Measurements from ENCODE around the gene TERF2IP.
A peak's percentile ranks its signal among the peaks of the same experiment; 100 is the strongest.

Gene TERF2IP

DNA sequence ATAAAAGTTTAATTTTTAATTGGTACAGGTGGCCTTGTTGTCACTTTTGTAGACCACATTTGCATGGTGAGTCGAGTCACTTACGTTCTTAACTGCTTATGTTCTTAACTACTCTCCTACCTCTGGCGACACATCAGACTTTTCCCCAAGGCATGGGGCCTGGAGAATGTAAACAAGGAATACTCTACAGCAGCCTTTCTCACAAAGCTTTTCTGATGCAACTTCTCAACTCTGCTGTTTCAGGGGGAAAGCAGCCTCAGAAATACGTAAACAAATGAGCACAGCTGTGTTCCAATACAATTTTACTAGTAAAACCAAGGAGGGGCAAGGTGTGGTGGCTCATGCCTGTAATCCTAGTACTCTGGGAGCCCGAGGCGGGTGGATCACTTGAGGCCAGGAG is 7.0 kb upstream of the TERF2IP start:
- DNase-seq (ENCODE audit: low spot score), result no peak

DNA sequence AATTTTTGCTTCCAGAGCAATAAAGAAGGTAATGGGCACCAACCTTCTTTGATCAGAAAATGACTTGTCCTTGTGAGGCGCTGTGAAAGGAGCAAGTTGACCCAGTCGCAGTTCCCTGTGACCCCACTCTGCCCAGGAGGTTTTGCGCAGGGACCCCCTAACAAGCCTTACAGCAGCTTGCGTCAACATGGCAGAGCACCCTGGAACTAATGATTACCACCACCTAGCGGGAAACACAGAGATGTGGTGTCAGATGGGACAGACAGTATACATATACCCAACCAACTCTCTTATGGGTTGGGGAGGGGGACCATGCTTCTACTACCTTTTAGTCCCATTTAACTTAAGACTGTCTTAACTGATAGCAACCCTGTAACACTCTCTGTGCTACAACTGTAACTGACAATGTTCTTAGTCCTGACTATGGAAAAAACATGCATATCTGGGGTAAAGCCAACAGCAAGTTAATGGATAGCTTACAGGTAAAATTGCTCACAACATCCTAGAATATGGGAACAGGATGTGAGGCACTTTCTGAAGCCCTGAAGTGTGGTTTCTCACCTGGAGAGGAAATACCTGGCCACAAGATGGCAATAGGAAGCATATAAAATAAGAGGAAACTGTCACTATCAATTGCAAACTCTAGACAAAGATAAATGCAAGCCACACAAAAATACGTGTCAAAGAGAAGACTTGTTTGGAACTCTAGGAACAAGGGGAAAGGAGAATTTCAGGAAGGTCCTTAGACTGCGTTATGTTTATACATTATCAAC is 3.1 kb upstream of the TERF2IP start:
- peak; percentile 72 for DNase-seq (ENCODE audit: low spot score)

DNA sequence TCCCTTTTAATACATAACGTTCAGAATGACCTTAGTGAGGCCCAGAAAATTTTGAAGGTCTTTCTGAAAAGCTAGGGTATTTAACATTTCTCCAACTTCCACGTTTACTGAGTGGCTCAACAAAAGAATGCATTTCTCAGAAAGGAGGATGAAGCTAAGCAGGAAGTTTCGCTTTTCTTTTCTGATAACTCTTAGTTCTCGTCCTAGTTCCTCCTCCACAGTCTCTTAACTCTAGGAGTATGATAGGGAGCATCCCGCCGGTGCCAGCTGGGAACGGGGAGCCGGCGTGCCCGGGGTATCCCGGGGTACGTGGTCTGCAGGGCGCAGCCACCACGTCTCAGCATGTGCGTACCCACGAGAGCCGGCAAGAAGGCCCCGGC is 471 bp upstream of the TERF2IP start:
- no peak for DNase-seq (ENCODE audit: low spot score)

DNA sequence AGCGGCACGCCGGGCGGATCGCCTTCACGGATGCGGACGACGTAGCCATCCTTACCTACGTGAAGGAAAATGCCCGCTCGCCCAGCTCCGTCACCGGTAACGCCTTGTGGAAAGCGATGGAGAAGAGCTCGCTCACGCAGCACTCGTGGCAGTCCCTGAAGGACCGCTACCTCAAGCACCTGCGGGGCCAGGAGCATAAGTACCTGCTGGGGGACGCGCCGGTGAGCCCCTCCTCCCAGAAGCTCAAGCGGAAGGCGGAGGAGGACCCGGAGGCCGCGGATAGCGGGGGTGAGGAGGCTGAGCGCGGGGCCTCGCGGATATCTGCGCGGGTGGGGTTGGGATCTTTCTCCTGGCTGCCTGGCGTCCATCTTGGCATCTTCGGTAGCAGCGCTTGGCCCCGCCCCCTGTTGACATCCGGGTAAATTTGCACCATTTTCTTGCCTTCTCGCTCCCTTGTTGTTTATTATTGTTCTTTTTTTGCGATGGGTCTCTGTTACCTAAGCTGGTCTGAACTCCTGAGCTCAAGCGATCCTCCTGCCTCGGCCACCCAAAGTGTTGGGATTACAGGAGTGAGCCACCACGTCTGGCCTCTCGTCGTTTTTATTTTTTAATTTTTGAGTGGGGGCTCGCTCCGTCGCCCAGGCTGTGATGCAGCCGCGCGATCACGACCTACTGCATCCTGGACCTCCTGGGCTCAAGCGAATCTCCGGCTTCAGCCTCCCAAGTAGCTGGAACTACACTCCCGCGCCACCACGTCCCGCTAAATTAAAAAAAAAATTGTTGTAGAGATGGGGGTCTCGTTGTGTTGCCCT is 898 bp downstream of the TERF2IP start:
- DNase-seq (ENCODE audit: low spot score), result peak; percentile 69

DNA sequence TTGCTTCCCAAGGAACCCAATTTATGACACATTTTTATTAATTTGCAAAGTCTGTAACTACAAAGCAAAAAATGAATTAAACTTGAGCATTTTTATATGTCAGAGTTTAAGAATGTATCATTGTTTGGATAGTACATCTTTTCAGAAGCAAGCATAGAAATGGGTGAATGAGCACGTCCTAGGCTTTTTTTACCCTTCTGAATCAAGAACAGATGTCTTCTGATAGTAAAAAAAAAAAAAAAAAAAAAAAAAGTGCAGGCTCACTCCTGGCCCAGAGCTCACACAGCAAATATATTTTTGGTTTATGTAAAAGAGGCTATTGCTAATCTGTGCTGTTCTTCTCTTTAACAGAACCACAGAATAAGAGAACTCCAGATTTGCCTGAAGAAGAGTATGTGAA is 6.3 kb downstream of the TERF2IP start:
- no peak for DNase-seq (ENCODE audit: low spot score)

DNA sequence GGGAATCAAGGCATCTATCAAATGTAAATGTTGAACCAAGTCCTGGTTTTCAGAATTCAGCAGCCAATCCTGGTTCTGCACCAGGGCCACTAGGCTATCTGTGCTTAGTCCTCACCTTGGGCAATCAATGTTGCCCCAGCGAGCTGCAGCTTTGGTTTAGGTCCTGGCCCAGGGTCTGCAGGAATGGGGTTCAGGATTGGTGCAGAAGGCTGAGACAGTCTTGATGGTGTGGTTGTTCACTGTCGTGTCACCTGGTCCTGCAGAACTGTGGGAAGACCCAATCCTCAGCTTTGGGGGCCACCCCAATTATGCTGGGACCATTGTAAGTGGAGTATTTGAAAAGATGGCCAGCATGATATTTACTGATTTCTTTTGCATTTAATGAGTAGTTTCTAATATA is 10.6 kb downstream of the TERF2IP start:
- DNase-seq (ENCODE audit: low spot score), result no peak

DNA sequence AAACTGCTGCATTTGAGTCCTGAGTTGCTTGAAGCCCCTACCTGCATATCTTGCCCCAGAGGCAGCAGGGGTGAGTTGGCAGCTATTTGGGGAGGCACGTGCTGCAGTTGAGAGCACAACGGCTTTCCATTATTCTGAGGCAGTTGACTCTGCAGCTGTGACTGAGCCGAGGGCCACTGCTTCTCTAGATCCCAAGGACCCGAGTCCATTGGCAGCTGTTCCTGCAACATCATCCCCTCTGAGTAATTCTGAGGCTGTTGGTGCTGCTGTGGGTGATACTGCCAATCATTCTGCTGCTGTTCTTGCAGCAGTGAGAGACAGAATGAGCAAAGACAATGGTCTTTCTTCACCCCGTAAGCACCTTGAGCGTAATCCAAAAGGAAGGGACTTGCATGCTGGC is 12.7 kb downstream of the TERF2IP start:
- no peak for DNase-seq (ENCODE audit: low spot score)

DNA sequence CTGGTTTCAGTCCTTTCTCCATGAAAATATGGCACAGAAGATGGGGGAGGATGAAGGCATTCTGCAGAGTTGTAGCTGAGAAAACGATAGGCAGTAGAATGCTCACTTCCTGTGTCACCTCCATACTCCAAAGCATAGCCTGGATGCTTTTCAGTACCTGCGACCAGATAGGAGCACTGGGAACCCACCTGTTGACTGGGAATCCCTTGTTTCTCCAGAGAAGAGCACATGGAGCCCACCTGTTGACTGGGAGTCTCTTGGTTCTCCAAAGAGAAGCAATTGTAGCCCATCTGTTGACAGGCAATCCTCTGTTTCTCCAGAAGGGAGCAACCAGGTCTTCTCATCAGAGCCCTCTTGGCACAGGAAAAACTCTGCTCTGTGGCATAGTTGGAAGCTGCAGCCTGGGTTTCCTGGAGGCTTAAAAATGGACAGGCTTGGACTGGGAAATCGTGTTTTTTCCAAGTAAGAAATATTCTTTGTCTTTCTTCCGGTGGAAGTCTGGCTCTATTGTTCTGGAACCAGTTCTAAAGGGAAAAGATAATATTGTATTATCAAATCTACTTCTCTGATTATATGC is 13.2 kb downstream of the TERF2IP start:
- no peak for DNase-seq (ENCODE audit: low spot score)

DNA sequence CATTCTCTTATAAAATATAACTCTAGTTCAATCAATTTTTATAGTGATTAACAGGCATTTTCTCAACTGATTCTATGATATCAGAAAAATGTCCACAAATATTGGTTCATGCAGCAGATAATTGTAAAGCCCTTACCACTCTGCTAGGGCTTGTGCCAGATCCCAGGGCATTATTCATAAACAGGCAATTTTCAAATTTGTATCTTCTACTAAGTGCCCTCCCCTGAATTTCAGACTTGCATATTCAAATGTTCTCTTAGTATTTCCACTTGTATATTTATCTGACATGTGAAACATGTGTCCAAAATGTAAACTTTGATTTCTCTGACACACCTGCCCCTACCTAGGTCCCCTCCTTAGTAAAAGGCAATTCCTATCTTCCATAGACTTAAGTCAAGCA is 19.9 kb downstream of the TERF2IP start:
- DNase-seq (ENCODE audit: low spot score), result no peak

DNA sequence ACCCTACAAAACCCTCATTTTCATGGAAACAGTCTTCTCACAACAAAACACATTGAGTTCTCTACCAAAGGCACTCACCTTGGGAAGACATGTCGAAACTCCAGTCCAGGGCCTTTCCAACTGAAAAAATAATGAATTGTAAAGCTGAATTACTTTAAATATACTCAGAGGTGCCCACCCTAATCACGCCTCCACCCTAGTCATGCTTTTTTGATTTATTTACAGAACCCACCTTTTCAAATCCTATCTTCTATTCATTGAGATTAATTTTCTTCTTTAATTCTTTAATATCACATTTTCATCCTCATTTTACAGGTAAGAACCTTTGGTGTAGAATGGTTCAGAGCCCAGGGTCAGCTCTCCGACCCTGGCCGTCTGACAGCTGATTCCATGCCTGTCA is 29.3 kb downstream of the TERF2IP start, which contains the start of gene CPHXL2:
CPHXL2 (minus strand) TSS at position 101 of the 400 bp plus-strand sequence; CDS start at position 91, 10 bp downstream.
- no peak for DNase-seq (ENCODE audit: low spot score)

DNA sequence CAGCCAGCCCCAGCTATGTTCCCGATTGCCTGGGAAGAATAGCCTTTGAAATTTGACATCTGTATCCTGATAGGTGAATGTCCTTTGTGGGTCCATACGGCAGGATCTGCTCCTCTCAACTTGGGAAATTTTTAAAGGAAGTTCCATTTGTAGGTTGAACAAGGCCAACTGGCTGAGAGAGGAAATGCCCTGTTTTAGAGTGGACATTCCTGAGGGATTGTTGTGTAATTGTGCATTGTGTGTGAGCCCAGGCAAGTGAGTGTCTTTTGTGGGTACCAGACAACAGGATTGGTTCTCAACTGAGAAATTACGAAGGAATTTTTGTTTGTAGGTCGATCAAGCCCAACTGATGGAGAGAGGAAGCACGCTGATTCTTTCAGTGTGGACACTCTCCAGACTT is 31.8 kb downstream of the TERF2IP start:
- DNase-seq (ENCODE audit: low spot score), result no peak

DNA sequence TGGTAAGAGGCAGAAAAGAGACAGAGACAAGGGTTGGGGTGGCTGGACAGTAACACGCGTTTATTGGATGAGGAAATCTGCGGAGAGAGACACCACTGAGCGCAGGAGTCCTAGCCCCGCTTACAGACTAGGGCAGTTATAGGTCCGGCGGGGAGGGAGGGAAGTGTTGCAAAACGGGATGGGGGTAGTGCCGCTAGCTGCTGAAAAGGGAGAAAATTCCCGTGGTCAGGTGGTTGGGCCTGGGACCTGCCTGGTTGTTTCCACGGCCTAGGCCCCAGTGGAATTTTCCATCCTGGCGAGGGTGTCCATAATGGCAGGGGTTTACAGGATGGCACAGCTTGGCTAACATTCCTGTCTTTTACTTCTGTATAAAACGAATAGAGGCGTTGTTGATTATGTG is 34.7 kb downstream of the TERF2IP start:
- DNase-seq (ENCODE audit: low spot score), result no peak

DNA sequence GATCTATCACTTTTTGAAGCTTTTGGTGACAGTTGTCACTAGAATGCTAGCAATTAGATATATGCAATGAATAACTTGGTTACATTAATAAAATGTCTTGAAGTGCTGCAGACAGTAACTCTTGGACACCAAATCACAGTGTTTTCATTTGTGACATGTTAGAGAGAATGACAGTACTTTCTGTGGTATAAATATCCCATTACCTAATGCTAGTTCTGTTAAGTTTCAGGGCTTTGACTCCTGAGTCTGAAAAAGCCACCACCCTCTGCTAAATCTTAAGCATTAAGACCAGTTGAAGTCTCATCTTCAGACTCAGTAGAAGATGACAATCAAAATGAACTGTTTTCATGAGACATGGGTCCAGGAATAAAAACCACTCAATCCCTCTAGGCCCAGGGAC is 39.8 kb downstream of the TERF2IP start:
- DNase-seq (ENCODE audit: low spot score), result no peak

DNA sequence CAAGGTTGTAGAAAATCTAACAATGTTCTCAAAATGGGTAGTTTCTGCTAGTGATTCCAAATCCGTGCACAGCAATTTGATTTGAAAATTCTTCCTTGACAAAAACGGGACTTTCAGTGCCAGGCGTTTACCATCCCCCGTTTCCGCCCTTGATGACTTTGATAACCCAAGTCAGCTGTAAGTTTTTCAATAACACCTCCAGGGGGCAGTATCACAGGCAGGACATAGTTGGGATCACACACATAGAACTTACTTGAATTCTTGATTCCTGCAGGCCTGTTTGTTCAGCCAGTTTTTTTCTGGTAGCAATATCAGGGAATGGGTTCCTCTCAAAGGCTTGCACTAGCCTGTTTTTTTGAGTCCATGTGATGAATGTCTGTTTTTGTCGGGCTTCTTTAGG is 48.1 kb downstream of the TERF2IP start:
- DNase-seq (ENCODE audit: low spot score), result no peak

DNA sequence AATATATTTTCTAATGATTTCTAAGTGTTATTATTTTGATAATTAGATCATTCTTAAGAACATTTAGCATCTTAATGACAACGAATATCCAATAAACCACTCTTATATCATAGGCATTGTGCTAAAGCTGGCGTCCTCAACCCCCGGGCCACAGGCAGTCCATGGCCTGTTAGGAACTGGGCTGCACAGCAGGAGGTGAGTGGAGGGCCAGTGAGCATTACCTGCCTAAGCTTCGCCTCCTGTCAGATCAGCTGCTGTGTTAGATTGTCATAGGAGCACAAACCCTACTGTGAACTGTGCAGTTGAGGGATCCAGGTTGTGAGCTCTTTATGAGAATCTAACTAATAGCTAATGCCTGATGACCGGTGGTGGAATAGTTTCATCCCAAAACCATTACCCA is 50.0 kb downstream of the TERF2IP start:
- no peak for DNase-seq (ENCODE audit: low spot score)

DNA sequence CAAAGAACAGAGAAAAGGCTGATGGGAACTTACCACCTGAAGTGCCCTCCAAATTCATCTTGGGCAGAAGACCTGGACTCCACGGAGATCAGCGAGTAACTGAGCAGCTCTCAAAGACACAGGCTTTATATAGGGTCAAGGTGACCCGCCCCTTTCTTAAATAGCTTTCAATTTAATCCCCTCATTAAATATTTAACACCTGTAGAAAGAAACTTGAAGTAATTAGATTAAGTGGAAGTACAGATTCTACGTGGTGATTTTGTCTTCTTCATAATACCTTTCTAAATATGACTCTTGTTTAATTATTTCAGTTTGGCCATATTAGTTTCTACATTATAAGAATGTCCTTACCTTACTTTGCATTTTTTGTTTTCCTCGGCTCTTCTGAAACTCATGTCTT is 53.8 kb downstream of the TERF2IP start, which contains the start of gene DUXB:
DUXB (minus strand) TSS at position 101 of the 400 bp plus-strand sequence; CDS start at position 58, 43 bp downstream.
- no peak for DNase-seq (ENCODE audit: low spot score)

DNA sequence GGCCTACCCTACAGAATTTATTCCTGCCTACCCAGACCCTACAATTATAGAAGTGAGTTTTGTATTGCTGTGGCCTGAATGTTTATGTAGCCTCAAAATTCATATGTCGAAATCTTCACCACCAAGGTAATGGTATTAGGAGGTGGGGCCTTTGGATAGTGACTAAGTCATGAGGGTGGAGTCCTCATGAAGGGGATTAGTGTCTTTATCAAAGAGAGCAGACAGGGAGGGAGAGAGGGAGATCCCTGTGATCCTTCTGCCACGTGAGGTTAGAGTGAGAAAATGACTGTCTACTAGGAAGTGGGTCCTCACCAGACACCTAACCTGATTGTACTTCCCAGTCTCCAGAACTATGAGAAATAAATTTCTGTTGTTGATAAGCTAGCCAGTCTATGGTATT is 54.7 kb downstream of the TERF2IP start:
- no peak for DNase-seq (ENCODE audit: low spot score)

DNA sequence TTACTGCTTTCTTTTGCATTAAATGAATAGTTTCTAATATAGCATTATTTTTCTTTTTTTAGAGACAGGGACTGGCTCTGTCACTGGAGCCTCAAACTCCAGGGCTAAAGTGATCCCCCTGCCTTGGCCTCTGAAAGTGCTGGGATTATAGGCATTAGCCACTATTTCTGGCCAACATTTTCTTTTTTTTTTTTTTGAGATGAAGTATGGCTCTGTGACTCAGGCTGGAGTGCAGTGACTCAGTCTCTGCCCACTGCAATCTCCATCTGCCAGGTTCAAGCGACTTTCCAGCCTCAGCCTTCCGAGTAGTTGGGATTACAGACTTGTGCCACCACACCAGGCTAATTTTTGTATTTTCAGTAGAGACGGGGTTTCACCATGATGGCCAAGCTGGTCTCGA is 55.7 kb downstream of the TERF2IP start:
- DNase-seq (ENCODE audit: low spot score), result peak; percentile 5

All from kidney tubule cell (primary cell).